ENCODE measurements around the gene KLC4.
"Not testable (repeated sequence)": the region's sequence is repeated elsewhere in the genome, so short reads cannot be mapped to it uniquely, and the experiment has no call there.

The KLC4 gene

GRCh38 chr6:43060034-43060754 lies 763 bp downstream of the KLC4 start:
- no peak for DNase-seq (ENCODE audit: low read depth)
- peak overlapping the region; percentile 100 for H3K4me3 ChIP-seq (ENCODE audit: low read depth, low read length)

- H3K4me3 ChIP-seq (ENCODE audit: low read depth, low read length): no peak overlapping the region
- no peak for DNase-seq (ENCODE audit: low read depth)
Measured at GRCh38 chr6:43060755-43061633, 1.6 kb downstream of the KLC4 start.

GRCh38 chr6:43061861-43062260 lies 2.4 kb downstream of the KLC4 start:
- no peak for DNase-seq (ENCODE audit: low read depth)
- no peak overlapping the region for H3K4me3 ChIP-seq (ENCODE audit: low read depth, low read length)

- no peak for DNase-seq (ENCODE audit: low read depth)
- no peak overlapping the region for H3K4me3 ChIP-seq (ENCODE audit: low read depth, low read length)
Measured at GRCh38 chr6:43062818-43063217, 3.4 kb downstream of the KLC4 start.

- no peak for DNase-seq (ENCODE audit: low read depth)
- H3K4me3 ChIP-seq (ENCODE audit: low read depth, low read length): no peak overlapping the region
Measured at GRCh38 chr6:43070028-43070632, 10.7 kb downstream of the KLC4 start.

GRCh38 chr6:43074847-43075669 lies 15.6 kb downstream of the KLC4 start:
- peak overlapping the region; percentile 50 for H3K4me3 ChIP-seq (ENCODE audit: low read depth, low read length)
- peak; percentile 41 for DNase-seq (ENCODE audit: low read depth)

- no peak for DNase-seq (ENCODE audit: low read depth)
- peak within 1 kb of the TSS; percentile 94 for H3K4me3 ChIP-seq (ENCODE audit: low read depth, low read length)
Measured at GRCh38 chr6:43075670-43076463, 16.4 kb downstream of the KLC4 start, which contains the start of gene PTK7. Gene PTK7, plus strand, starts transcription at chr6:43076314. Its CDS starts 175 bp downstream, at chr6:43076489.

- peak overlapping the region; percentile 94 for H3K4me3 ChIP-seq (ENCODE audit: low read depth, low read length)
- no peak for DNase-seq (ENCODE audit: low read depth)
Measured at GRCh38 chr6:43076464-43077332, 17.3 kb downstream of the KLC4 start.

GRCh38 chr6:43077333-43077809 lies 17.9 kb downstream of the KLC4 start:
- DNase-seq (ENCODE audit: low read depth): no peak
- H3K4me3 ChIP-seq (ENCODE audit: low read depth, low read length): peak overlapping the region; percentile 94

- H3K4me3 ChIP-seq (ENCODE audit: low read depth, low read length): peak overlapping the region; percentile 94
- no peak for DNase-seq (ENCODE audit: low read depth)
Measured at GRCh38 chr6:43077981-43078511, 18.6 kb downstream of the KLC4 start.

- peak; percentile 51 for DNase-seq (ENCODE audit: low read depth)
- no peak overlapping the region for H3K4me3 ChIP-seq (ENCODE audit: low read depth, low read length)
Measured at GRCh38 chr6:43078691-43079090, 19.3 kb downstream of the KLC4 start.

- no peak for DNase-seq (ENCODE audit: low read depth)
- no peak overlapping the region for H3K4me3 ChIP-seq (ENCODE audit: low read depth, low read length)
Measured at GRCh38 chr6:43081043-43081442, 21.6 kb downstream of the KLC4 start.

- not testable (repeated sequence) for H3K4me3 ChIP-seq (ENCODE audit: low read depth, low read length); DNase-seq (ENCODE audit: low read depth)
Measured at GRCh38 chr6:43081922-43082321, 22.5 kb downstream of the KLC4 start.

- DNase-seq (ENCODE audit: low read depth): no peak
Measured at GRCh38 chr6:43082806-43083655, 23.6 kb downstream of the KLC4 start.

GRCh38 chr6:43086022-43086658 lies 26.7 kb downstream of the KLC4 start:
- no peak overlapping the region for H3K4me3 ChIP-seq (ENCODE audit: low read depth, low read length)
- DNase-seq (ENCODE audit: low read depth): no peak

More at GRCh38 chr6:43082806-43083655, 23.6 kb downstream of the KLC4 start:
- H3K4me3 ChIP-seq (ENCODE audit: low read depth, low read length): no peak overlapping the region

- no peak for DNase-seq (ENCODE audit: low read depth)
- no peak overlapping the region for H3K4me3 ChIP-seq (ENCODE audit: low read depth, low read length)
Measured at GRCh38 chr6:43088654-43089056, 29.2 kb downstream of the KLC4 start.
